B cell (primary cell): Measurements from ENCODE around the gene AK8. TPM values are rescaled to one million over a fixed set of nuclear protein-coding genes. Genes with fewer than 3 reads are reported as not detected.

Experiments
- ATAC-seq: fragments of 200-7000 bp; cut with Tn5 transposase; one replicate; pipeline ENCODE4 v1.10.0; 2021; ENCODE audit warnings: low read depth, mild to moderate bottlenecking, moderate number of reproducible peaks, moderate library complexity
- CTCF ChIA-PET: fragments of 350-600 bp; sonication (Branson Sonifier 250); formaldehyde crosslinking; loops from one replicate; lab custom pipeline; 2021; ENCODE audit warnings: antibody characterized with exemption, inconsistent platforms; lab: Charles Lee
- POLR2A ChIA-PET: fragments of 350-600 bp; sonication (Branson Sonifier 250); formaldehyde crosslinking; loops from one replicate; lab custom pipeline; 2021; ENCODE audit warnings: antibody characterized with exemption; lab: Charles Lee
- DNase-seq: peaks from one replicate; pipeline ENCODE4 v3.0.0; 2013
- H2AFZ ChIP-seq: 2 replicates; pipeline ENCODE4 v1.6.1; 2012; ENCODE audit warnings: mild to moderate bottlenecking, low read depth, low read length; ENCODE audit not compliant: insufficient read depth, poor library complexity, severe bottlenecking
- H3K27ac ChIP-seq, 2 donors: 1 replicate in 1 of 2; 2 replicates in 1 of 2; pipeline ENCODE4 v1.5.1; 2012 to 2013; ENCODE audit warnings: low read length in 2 of 2, mild to moderate bottlenecking in 2 of 2, moderate library complexity in 1 of 2
- H3K27me3 ChIP-seq, 4 experiments: fragments of 200-600 bp in 1 of 4; sonication (generic) in 1 of 4; replicated peaks in 1 of 4; 1 replicate in 2 of 4; 2 replicates in 2 of 4; pipeline versions ENCODE4 v1.6.1 to v1.7.0; 2013 to 2016; ENCODE audit warnings: low read length in 3 of 4, mild to moderate bottlenecking in 2 of 4, mixed read lengths in 1 of 4, moderate library complexity in 1 of 4; ENCODE audit not compliant: insufficient read depth in 4 of 4, control insufficient read depth in 3 of 4; ENCODE audit errors: control extremely low read depth in 1 of 4
- H3K36me3 ChIP-seq, 2 experiments: replicated peaks in 1 of 2; 1 replicate in 1 of 2; 2 replicates in 1 of 2; pipeline versions ENCODE4 v1.6.1 to v1.7.1; 2013; ENCODE audit warnings: low read length in 1 of 2; ENCODE audit not compliant: insufficient read depth in 2 of 2, control insufficient read depth in 1 of 2; ENCODE audit errors: control extremely low read depth in 1 of 2, extremely low read depth in 1 of 2
- H3K4me1 ChIP-seq, 2 donors: fragments of 200-600 bp in 1 of 2; sonication (generic) in 1 of 2; 1 replicate in 1 of 2; 2 replicates in 1 of 2; pipeline versions ENCODE4 v1.5.1 to v1.6.1; 2013 to 2017; ENCODE audit warnings: low read length in 2 of 2; ENCODE audit not compliant: control insufficient read depth in 2 of 2, insufficient read depth in 2 of 2
- H3K4me2 ChIP-seq: replicated peaks from 2 replicates; pipeline ENCODE3; 2012; ENCODE audit warnings: mild to moderate bottlenecking, low read depth, low read length; ENCODE audit not compliant: poor library complexity, severe bottlenecking
- H3K4me3 ChIP-seq, 5 experiments: fragments of 200-600 bp in 1 of 5; sonication (generic) in 1 of 5; 1 replicate in 3 of 5; 2 replicates in 2 of 5; pipeline versions ENCODE4 v1.5.1 to v1.7.0; 2011 to 2016; ENCODE audit warnings: low read length in 4 of 5, mild to moderate bottlenecking in 4 of 5, low read depth in 2 of 5, control low read depth in 1 of 5, moderate library complexity in 1 of 5; ENCODE audit not compliant: insufficient read depth in 1 of 5; ENCODE audit errors: control extremely low read depth in 1 of 5, extremely low read depth in 1 of 5
- H3K79me2 ChIP-seq: fragments of 200-600 bp; sonication (generic); one replicate; pipeline ENCODE4 v1.6.0; 2016; ENCODE audit warnings: low read length; ENCODE audit not compliant: control insufficient read depth, insufficient read depth
- H3K9ac ChIP-seq: fragments of 200-600 bp; sonication (generic); 2 replicates; pipeline ENCODE4 v1.6.1; 2017; ENCODE audit warnings: mild to moderate bottlenecking, low read length, moderate library complexity
- H3K9me3 ChIP-seq, 3 donors: one replicate each; pipeline versions ENCODE4 v1.6.1 to v1.7.1; 2013; ENCODE audit warnings: low read length in 2 of 3; ENCODE audit not compliant: control insufficient read depth in 2 of 3, insufficient read depth in 1 of 3; ENCODE audit errors: control extremely low read depth in 1 of 3
- H4K20me1 ChIP-seq: 2 replicates; pipeline ENCODE4 v1.6.0; 2012; ENCODE audit warnings: mild to moderate bottlenecking, low read length; ENCODE audit not compliant: insufficient read depth, control insufficient read depth, poor library complexity, severe bottlenecking
- H3K27ac Mint-ChIP-seq: one replicate; pipeline ENCODE4 v1.8.0; 2021; ENCODE audit warnings: mixed read lengths
- H3K27me3 Mint-ChIP-seq: one replicate; pipeline ENCODE4 v1.8.0; 2021; ENCODE audit warnings: mixed read lengths
- H3K4me1 Mint-ChIP-seq: one replicate; pipeline ENCODE4 v1.8.0; 2021; ENCODE audit warnings: mixed read lengths
- H3K4me3 Mint-ChIP-seq: one replicate; pipeline ENCODE4 v1.8.0; 2021; ENCODE audit warnings: mixed read lengths
- H3K9me3 Mint-ChIP-seq: one replicate; pipeline ENCODE4 v1.8.0; 2022; ENCODE audit warnings: mixed read lengths; ENCODE audit not compliant: insufficient read depth
- CTCF ChIP-seq: fragments of 200-600 bp; IDR thresholded peaks from one replicate; pipeline ENCODE4 v1.8.0; 2022; ENCODE audit warnings: antibody characterized with exemption, mild to moderate bottlenecking
- EZH2 ChIP-seq: IDR thresholded peaks from 2 replicates; pipeline ENCODE4 v1.6.1; 2012; ENCODE audit warnings: borderline replicate concordance, low read depth, mild to moderate bottlenecking, moderate library complexity, low read length; ENCODE audit not compliant: insufficient read depth, poor library complexity, severe bottlenecking
- WGBS: methylation state at CpG from one replicate; pipeline ENCODE4 v1.1.5; 2013; ENCODE audit warnings: missing lambda C conversion rate; ENCODE audit not compliant: insufficient coverage; 5-methylcytosine and 5-hydroxymethylcytosine counted together
- intact Hi-C: fragments of 100-400 bp; cut with micrococcal nuclease; formaldehyde crosslinking; loops from one replicate; pipeline ENCODE4 v1.10.0; 2022
- polyA plus RNA-seq: library from polyadenylated mRNA; depleted of rRNA; stranded (reverse); fragments of >200 nt; gene quantifications from 2 replicates; pipeline ENCODE4 v1.2.3, GENCODE V29; 2012
- total RNA-seq, 2 donors: library from RNA; stranded (reverse); fragments of 120-200 nt in 1 of 2; gene quantifications; 1 replicate in 1 of 2; 2 replicates in 1 of 2; pipeline versions ENCODE4 v1.2.3 to v1.2.4, GENCODE V29; 2013 to 2022

AK8 gene
- total and polyA plus RNA-seq, 2 donors (not counting 1 experiment from before 2014, with no cell fraction given), result 1.9 to 8.6 TPM

- CTCF ChIA-PET, result no interaction called here
Measured at GRCh38 chr9:132791699-132792240, 86.3 kb downstream of the AK8 start.

GRCh38 chr9:132789719-132790118, 88.4 kb downstream of the AK8 start:
- Histone ChIP-seq H3K4me2 (no peak overlapping the region), H3K36me3 (no peaks in the 10 kb centered on the region), H3K9ac (no peak overlapping the region), H3K9me3 (peaks cover 0 to 3% (median 0%) of the 10 kb centered on the region in 3 donors), H3K27me3 (peaks cover 0 to 3% (median 0%) of the 10 kb centered on the region in 4 experiments), H3K4me1 (no peaks in the 10 kb centered on the region), H3K27ac (no peak overlapping the region), H4K20me1 (no peaks in the 10 kb centered on the region), H3K79me2 (no peaks in the 10 kb centered on the region), H2AFZ (no peak overlapping the region), H3K4me3 (no peak overlapping the region)
- Mint-ChIP-seq H3K9me3 (peaks cover 2% of the 10 kb centered on the region), H3K27me3 (peaks cover 21% of the 10 kb centered on the region), H3K4me3 (no peak overlapping the region), H3K4me1 (peaks cover 11% of the 10 kb centered on the region), H3K27ac (no peak overlapping the region)
- TF ChIP-seq CTCF, result no peak
- TF ChIP-seq EZH2, result no peak
- DNase-seq, result no peak
- ChIA-PET POLR2A (no interaction called here), CTCF (no interaction called here)
- WGBS, result no CpG with 5 or more reads among the region's 3 CpGs
- intact Hi-C loops, result no loop called here
- no peak for ATAC-seq

More at GRCh38 chr9:132791699-132792240, 86.3 kb downstream of the AK8 start:
- Histone ChIP-seq H3K4me3 (no peak overlapping the region), H3K4me2 (no peak overlapping the region), H2AFZ (no peak overlapping the region), H4K20me1 (no peaks in the 10 kb centered on the region), H3K36me3 (no peaks in the 10 kb centered on the region), H3K27ac (no peak overlapping the region), H3K27me3 (peaks cover 0 to 3% (median 0%) of the 10 kb centered on the region in 4 experiments), H3K9me3 (peaks cover 0 to 3% (median 0%) of the 10 kb centered on the region in 3 donors), H3K9ac (no peak overlapping the region), H3K79me2 (no peaks in the 10 kb centered on the region), H3K4me1 (no peaks in the 10 kb centered on the region)
- Mint-ChIP-seq H3K9me3 (peaks cover 2% of the 10 kb centered on the region), H3K27me3 (peaks cover 15% of the 10 kb centered on the region), H3K4me1 (peaks cover 11% of the 10 kb centered on the region), H3K27ac (no peak overlapping the region), H3K4me3 (no peak overlapping the region)
- ATAC-seq, result no peak
- POLR2A ChIA-PET, result no interaction called here
- DNase-seq, result no peak
- WGBS, result 79% methylated on average over 3 of the region's 5 CpGs
- intact Hi-C loops, result no loop called here
- no peak for TF ChIP-seq CTCF
- no peak for TF ChIP-seq EZH2
